Measurements from ENCODE around the gene HDGF. TPM values are rescaled to one million over a fixed set of nuclear protein-coding genes. Genes with fewer than 3 reads are reported as not detected.

Gene HDGF
- total and polyA plus RNA-seq, 2 experiments from 2014 or later: 106 to 251 TPM

GRCh38 chr1:156712626-156713025 lies 38.8 kb downstream of the HDGF start:
- Histone ChIP-seq H3K27ac (ENCODE audit: low read depth) (no peak overlapping the region), H3K79me2 (replicated peaks; ENCODE audit: insufficient read depth) (no peaks in the 10 kb centered on the region)
- ATAC-seq: no peak

More at GRCh38 chr1:156712626-156713025, 38.8 kb downstream of the HDGF start:
- H3K27ac Mint-ChIP-seq: no peak overlapping the region
- Histone ChIP-seq H4K20me1 (replicated peaks; ENCODE audit: insufficient read depth) (0 out of 2 replicates have a peak, but pooled peaks cover 4% of the 10 kb centered on the region), H3K4me3 (no peak overlapping the region), H3K9me2 (ENCODE audit: insufficient read depth) (no peaks in the 10 kb centered on the region), H3K27me3 (ENCODE audit: insufficient read depth) (0 out of 2 replicates have a peak, but pooled peaks cover 3% of the 10 kb centered on the region), H3K4me1 (ENCODE audit: insufficient read depth) (peaks cover 58% of the 10 kb centered on the region), H3K4me2 (no peak overlapping the region), H3K36me3 (ENCODE audit: insufficient read depth) (no peaks in the 10 kb centered on the region), H2AFZ (no peak overlapping the region), H3F3A (replicated peaks; ENCODE audit: low read depth) (peaks cover 16% of the 10 kb centered on the region)
- H3K36me3 Mint-ChIP-seq (ENCODE audit: low read depth): peaks cover 6% of the 10 kb centered on the region; the same call in 1 of the 3 replicates
- no peaks in the 10 kb centered on the region; the same call in 2 of the 3 replicates for H3K9me3 Mint-ChIP-seq
- TF ChIP-seq CREB1 (CRISPR knock-in tag; IDR thresholded peaks at IDR 0.05; ENCODE audit: low read depth) (no peak), ZNF462 (CRISPR knock-in tag; IDR thresholded peaks at IDR 0.05) (no peak), ZNF114 (CRISPR knock-in tag; IDR thresholded peaks at IDR 0.05) (no peak), JUNB (IDR thresholded peaks at IDR 0.05; ENCODE audit: unreplicated experiment) (no peak), STAT1 (IDR thresholded peaks at IDR 0.05; ENCODE audit: unreplicated experiment) (no peak), NANOG (IDR thresholded peaks at IDR 0.05; ENCODE audit: borderline replicate concordance) (no peak), EZH2phosphoT487 (IDR thresholded peaks at IDR 0.05; ENCODE audit: unreplicated experiment) (no peak)
- TF ChIP-seq, protein P1, sequence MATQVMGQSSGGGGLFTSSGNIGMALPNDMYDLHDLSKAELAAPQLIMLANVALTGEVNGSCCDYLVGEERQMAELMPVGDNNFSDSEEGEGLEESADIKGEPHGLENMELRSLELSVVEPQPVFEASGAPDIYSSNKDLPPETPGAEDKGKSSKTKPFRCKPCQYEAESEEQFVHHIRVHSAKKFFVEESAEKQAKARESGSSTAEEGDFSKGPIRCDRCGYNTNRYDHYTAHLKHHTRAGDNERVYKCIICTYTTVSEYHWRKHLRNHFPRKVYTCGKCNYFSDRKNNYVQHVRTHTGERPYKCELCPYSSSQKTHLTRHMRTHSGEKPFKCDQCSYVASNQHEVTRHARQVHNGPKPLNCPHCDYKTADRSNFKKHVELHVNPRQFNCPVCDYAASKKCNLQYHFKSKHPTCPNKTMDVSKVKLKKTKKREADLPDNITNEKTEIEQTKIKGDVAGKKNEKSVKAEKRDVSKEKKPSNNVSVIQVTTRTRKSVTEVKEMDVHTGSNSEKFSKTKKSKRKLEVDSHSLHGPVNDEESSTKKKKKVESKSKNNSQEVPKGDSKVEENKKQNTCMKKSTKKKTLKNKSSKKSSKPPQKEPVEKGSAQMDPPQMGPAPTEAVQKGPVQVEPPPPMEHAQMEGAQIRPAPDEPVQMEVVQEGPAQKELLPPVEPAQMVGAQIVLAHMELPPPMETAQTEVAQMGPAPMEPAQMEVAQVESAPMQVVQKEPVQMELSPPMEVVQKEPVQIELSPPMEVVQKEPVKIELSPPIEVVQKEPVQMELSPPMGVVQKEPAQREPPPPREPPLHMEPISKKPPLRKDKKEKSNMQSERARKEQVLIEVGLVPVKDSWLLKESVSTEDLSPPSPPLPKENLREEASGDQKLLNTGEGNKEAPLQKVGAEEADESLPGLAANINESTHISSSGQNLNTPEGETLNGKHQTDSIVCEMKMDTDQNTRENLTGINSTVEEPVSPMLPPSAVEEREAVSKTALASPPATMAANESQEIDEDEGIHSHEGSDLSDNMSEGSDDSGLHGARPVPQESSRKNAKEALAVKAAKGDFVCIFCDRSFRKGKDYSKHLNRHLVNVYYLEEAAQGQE (IDR thresholded peaks at IDR 0.05; ENCODE audit: unreplicated experiment): no peak
- peaks cover 57% of the 10 kb centered on the region for H3K4me1 Mint-ChIP-seq
- peaks cover 7% of the 10 kb centered on the region for H3K27me3 Mint-ChIP-seq (ENCODE audit: insufficient read depth, low read depth, poor library complexity)
- no peak for DNase-seq (ENCODE audit: low spot score)
- H3K4me3 Mint-ChIP-seq: no peak overlapping the region

Data from GM23338 (cell line).